AG09319 (cell line): ENCODE results near the gene DDIAS.
"Not testable (repeated sequence)": the region's sequence is repeated elsewhere in the genome, so short reads cannot be mapped to it uniquely, and the experiment has no call there.

Source experiments
- DNase-seq: peaks from one replicate; pipeline ENCODE4 v3.0.0-alpha.2; 2010; ENCODE audit warnings: low read depth; ENCODE audit errors: extremely low read depth
- CTCF ChIP-seq: IDR thresholded peaks from 2 replicates; pipeline ENCODE4 v1.5.1; 2011; ENCODE audit warnings: low read depth, mild to moderate bottlenecking, inconsistent platforms, low read length, moderate library complexity

DDIAS gene

DNA sequence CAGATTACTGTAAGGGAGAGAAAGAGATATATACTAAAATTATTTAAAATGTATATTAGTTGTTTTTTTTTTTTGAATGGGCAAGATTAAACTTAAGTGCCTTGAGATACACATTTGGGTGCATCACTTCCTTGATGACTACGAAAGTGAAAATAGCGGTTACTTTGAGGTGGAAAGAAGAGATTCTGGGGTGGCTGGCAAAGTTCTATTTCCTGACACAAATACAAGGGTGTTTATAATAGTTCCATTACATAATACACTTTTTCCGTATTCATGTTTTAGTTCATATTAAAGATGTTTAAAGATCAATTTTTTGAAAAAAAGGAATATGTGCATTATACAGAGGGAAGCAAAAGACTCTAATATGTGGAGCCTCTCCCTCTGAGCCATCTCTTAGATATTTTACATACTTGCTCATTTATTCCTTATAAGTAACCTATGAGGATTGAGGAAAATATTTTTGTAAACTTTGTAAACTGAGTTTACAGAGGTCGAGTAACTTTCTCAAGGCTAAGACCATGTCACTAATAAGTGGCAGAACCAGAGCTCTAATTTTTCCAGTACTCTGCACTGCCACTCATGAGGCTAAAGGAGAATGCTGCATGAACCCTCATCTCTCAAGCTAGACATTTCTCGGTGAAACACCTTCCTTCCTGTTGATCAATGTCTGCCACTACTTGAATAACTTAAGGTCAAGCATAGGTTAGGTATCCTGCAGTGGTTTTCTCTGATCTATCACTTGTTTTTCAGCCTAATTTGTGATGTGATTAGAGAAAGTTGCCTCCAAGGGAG, 58.6 kb downstream of the DDIAS start:
- TF ChIP-seq CTCF = no peak
- no peak for DNase-seq

DNA sequence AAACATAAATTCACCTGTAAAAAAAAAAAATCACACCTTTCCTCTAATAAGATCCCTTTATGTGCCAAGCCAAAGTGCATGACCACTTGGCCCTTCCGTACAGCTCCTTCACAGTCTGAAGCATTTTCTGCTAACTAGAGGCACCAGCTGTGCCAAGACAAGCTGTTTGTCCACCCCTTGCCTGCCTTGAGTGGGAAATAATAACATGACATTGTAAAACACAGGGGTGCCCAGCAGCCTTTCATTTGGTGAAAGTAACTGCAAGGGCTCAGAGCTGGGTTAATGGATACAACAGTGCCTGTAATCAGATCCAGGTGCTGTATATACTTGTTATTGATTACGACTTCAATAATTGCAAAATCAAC, 59.2 kb downstream of the DDIAS start:
- TF ChIP-seq CTCF = no peak

DNA sequence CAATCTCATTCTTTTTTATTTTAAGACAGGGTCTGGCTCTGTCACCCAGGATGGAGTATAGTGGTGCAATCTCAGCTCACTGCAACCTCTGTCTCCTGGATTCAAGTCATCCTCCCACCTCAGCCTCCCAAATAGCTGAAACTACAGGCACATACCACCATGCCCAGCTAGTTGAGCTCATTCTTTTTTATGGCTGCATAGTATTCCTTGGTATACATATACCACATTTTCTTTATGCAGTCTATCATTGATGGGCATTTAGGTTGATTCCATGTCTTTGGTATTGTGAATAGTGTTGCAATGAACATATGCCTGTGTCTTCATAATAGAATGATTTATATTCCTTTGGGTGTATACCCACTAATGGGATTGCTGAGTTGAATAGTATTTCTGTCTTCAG, 60.5 kb downstream of the DDIAS start:
- not testable (repeated sequence) for DNase-seq

More for the DNA sequence above, 59.2 kb downstream of the DDIAS start:
- DNase-seq = no peak

DNA sequence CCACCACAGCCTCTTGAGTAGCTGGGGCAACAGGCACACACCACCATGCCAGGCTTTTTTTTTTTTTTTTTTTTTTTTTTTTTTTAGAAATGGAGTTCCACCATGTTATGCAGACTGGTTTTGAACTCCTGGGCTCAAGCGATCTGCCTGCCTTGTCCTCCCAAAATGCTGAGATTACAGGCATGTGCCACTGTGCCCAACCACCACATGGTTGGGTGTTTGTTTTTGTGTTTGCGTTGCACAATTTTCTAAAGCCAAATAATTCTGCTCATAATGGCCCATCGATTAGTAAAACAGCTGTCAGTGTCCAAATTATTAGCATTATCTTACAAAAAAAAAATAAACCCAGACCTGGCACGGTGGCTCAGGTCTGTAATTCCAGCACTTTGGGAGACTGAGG, 65.8 kb downstream of the DDIAS start:
- DNase-seq = no peak
- TF ChIP-seq CTCF = no peak

DNA sequence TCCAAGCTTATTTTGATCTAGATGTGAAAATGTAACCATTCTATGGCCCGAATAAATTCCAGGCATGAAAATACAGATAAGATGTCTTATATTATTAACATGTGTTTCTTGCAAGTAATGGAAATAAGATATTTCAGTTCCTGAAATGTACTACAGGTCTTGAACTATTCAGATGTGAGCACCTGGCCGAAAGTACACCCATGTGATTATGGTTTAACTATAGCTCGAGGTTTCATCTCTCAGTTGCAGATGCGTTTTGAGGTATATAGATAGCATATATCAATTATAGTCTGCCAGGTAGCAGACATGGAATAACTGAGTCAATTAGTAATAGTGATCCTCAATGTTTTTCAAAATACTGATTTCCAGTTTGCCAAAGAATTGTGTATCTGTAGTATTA, 68.3 kb downstream of the DDIAS start:
- no peak for TF ChIP-seq CTCF
- DNase-seq = no peak

GRCh38 chr11:82970507-82971083, 69.1 kb downstream of the DDIAS start:
- not testable (repeated sequence) for DNase-seq

GRCh38 chr11:82971519-82971946, 70.0 kb downstream of the DDIAS start:
- not testable (repeated sequence) for DNase-seq

GRCh38 chr11:82972103-82972502, 70.6 kb downstream of the DDIAS start:
- DNase-seq = no peak
- no peak for TF ChIP-seq CTCF

GRCh38 chr11:82974135-82974534, 72.6 kb downstream of the DDIAS start:
- no peak for DNase-seq
- no peak for TF ChIP-seq CTCF
